GM21737 (cell line): ENCODE data around the gene ZBTB20.

Experiments used
- ATAC-seq: cut with Tn5 transposase; IDR thresholded peaks from one replicate; pipeline ENCODE4 v1.9.1; 2021; ENCODE audit warnings: mild to moderate bottlenecking, moderate library complexity; ENCODE audit not compliant: unreplicated experiment

Gene ZBTB20

GRCh38 chr3:114456742-114457141, 690.3 kb downstream of the ZBTB20 start:
- peak; percentile 76 for ATAC-seq

- no peak for ATAC-seq
Observed at GRCh38 chr3:114455432-114455831, 691.7 kb downstream of the ZBTB20 start.

GRCh38 chr3:114454551-114455251, 692.4 kb downstream of the ZBTB20 start:
- no peak for ATAC-seq

- ATAC-seq: no peak
Observed at GRCh38 chr3:114453361-114453780, 693.7 kb downstream of the ZBTB20 start.

GRCh38 chr3:114452937-114453336, 694.2 kb downstream of the ZBTB20 start:
- no peak for ATAC-seq

GRCh38 chr3:114452256-114452655, 694.8 kb downstream of the ZBTB20 start:
- no peak for ATAC-seq

- no peak for ATAC-seq
Observed at GRCh38 chr3:114451561-114452018, 695.5 kb downstream of the ZBTB20 start.

- ATAC-seq: no peak
Observed at GRCh38 chr3:114451051-114451451, 696.0 kb downstream of the ZBTB20 start.

- no peak for ATAC-seq
Observed at GRCh38 chr3:114450008-114450596, 697.0 kb downstream of the ZBTB20 start.

GRCh38 chr3:114449271-114450007, 697.6 kb downstream of the ZBTB20 start:
- no peak for ATAC-seq

GRCh38 chr3:114447950-114448479, 699.1 kb downstream of the ZBTB20 start:
- no peak for ATAC-seq

- no peak for ATAC-seq
Observed at GRCh38 chr3:114447545-114447944, 699.5 kb downstream of the ZBTB20 start.

GRCh38 chr3:114446600-114446999, 700.5 kb downstream of the ZBTB20 start:
- ATAC-seq: no peak

- no peak for ATAC-seq
Observed at GRCh38 chr3:114445233-114445632, 701.9 kb downstream of the ZBTB20 start.

GRCh38 chr3:114444216-114444615, 702.9 kb downstream of the ZBTB20 start:
- no peak for ATAC-seq

GRCh38 chr3:114442246-114442645, 704.8 kb downstream of the ZBTB20 start:
- ATAC-seq: no peak

GRCh38 chr3:114441386-114441785, 705.7 kb downstream of the ZBTB20 start:
- ATAC-seq: no peak

- ATAC-seq: no peak
Observed at GRCh38 chr3:114440700-114441099, 706.4 kb downstream of the ZBTB20 start.

- no peak for ATAC-seq
Observed at GRCh38 chr3:114439284-114439683, 707.8 kb downstream of the ZBTB20 start.

GRCh38 chr3:114437897-114438296, 709.2 kb downstream of the ZBTB20 start:
- ATAC-seq: no peak

GRCh38 chr3:114436182-114436581, 710.9 kb downstream of the ZBTB20 start:
- no peak for ATAC-seq
